HepG2 (cell line): ENCODE measurements around the gene ACSBG1. TPM values are rescaled to one million over a fixed set of nuclear protein-coding genes. Genes with fewer than 3 reads are reported as not detected.

Experiments
- ATAC-seq: fragments of 200-7000 bp; cut with Tn5 transposase; 3 replicates; pipeline ENCODE4 v1.9.1; 2020; ENCODE audit warnings: mild to moderate bottlenecking, moderate library complexity
- BruUV-seq: library from RNA; stranded (reverse); fragments of 400-500 nt; replicated peaks from 2 replicates; lab custom pipeline; 2021; lab: Mats Ljungman, UMichigan
- CTCF ChIA-PET: fragments of 300-600 bp; formaldehyde crosslinking; extraction: SDS; loops from one replicate; lab custom pipeline; 2021; ENCODE audit warnings: low total read pairs, inconsistent platforms, low intra/inter-chr PET ratio; lab: Yijun Ruan, JAX
- POLR2A ChIA-PET: fragments of 350-600 bp; sonication (Branson Sonifier 250); formaldehyde crosslinking; loops from one replicate; lab custom pipeline; 2020; ENCODE audit warnings: antibody characterized with exemption, inconsistent platforms; lab: Yijun Ruan, JAX
- DNase-seq: peaks from one replicate; pipeline ENCODE4 v3.0.0-alpha.2; 2015; ENCODE audit warnings: low spot score
- FAIRE-seq: peaks from 3 replicates; lab custom pipeline; 2011; peaks lifted over from hg19 to GRCh38; lab: Jason Lieb, UNC
- H2AFZ ChIP-seq: one replicate; pipeline ENCODE4 v1.6.1; 2011; ENCODE audit warnings: low read length, inconsistent platforms
- H3K27ac ChIP-seq: fragments of 300-600 bp; 3 replicates; pipeline ENCODE4 v1.8.0; 2011; ENCODE audit warnings: mixed run types, mild to moderate bottlenecking, mixed read lengths, low read length, inconsistent platforms; ENCODE audit not compliant: insufficient read depth; ENCODE audit errors: extremely low read length
- H3K27me3 ChIP-seq, 2 experiments: fragments of 200-600 bp in 1 of 2; 2 replicates in 1 of 2; 3 replicates in 1 of 2; pipeline versions ENCODE4 v1.6.0 to v1.8.0; 2011; ENCODE audit warnings: low read length in 2 of 2, mild to moderate bottlenecking in 2 of 2, moderate library complexity in 2 of 2, inconsistent platforms in 1 of 2; ENCODE audit not compliant: insufficient read depth in 2 of 2, control insufficient read depth in 1 of 2
- H3K36me3 ChIP-seq, 2 experiments: fragments of 200-600 bp in 1 of 2; replicated peaks in 1 of 2; 2 replicates in 1 of 2; 3 replicates in 1 of 2; pipeline versions ENCODE4 v1.5.1 to v1.8.0; 2011; ENCODE audit warnings: low read length in 2 of 2, inconsistent platforms in 1 of 2; ENCODE audit not compliant: insufficient read depth in 2 of 2, control insufficient read depth in 1 of 2
- H3K4me1 ChIP-seq: 2 replicates; pipeline ENCODE4 v1.5.1; 2012; ENCODE audit warnings: low read length, inconsistent platforms; ENCODE audit not compliant: insufficient read depth
- H3K4me2 ChIP-seq: 2 replicates; pipeline ENCODE4 v1.6.0; 2011; ENCODE audit warnings: low read depth, low read length, inconsistent platforms
- H3K4me3 ChIP-seq, 3 experiments: fragments of 200-600 bp in 1 of 3; sonication (generic), shearing (Covaris generic) in 1 of 3; replicated peaks in 1 of 3; 2 replicates each; pipeline ENCODE4 v1.5.1; 2011 to 2016; ENCODE audit warnings: low read length in 3 of 3, inconsistent platforms in 2 of 3, low read depth in 2 of 3, mild to moderate bottlenecking in 2 of 3, control low read depth in 1 of 3, mixed read lengths in 1 of 3; ENCODE audit not compliant: insufficient read depth in 1 of 3
- H3K79me2 ChIP-seq: one replicate; pipeline ENCODE4 v1.6.1; 2011; ENCODE audit warnings: low read length, inconsistent platforms; ENCODE audit not compliant: insufficient read depth
- H3K9ac ChIP-seq: 2 replicates; pipeline ENCODE4 v1.6.0; 2011; ENCODE audit warnings: mild to moderate bottlenecking, low read depth, low read length, inconsistent platforms; ENCODE audit not compliant: insufficient read depth
- H3K9me3 ChIP-seq: 2 replicates; pipeline ENCODE4 v1.5.1; 2012; ENCODE audit warnings: mild to moderate bottlenecking, low read length
- H4K20me1 ChIP-seq: 2 replicates; pipeline ENCODE4 v1.6.0; 2011; ENCODE audit warnings: inconsistent platforms, mild to moderate bottlenecking, low read length, moderate library complexity; ENCODE audit not compliant: insufficient read depth
- ARID3A ChIP-seq: IDR thresholded peaks from 2 replicates; pipeline ENCODE4 v1.6.1; 2012; ENCODE audit warnings: low read depth, low read length, improper control_type of control experiment
- ETV6 ChIP-seq: sonication (generic); formaldehyde crosslinking; conservative IDR thresholded peaks from 2 replicates; pipeline ENCODE4 v1.4.0; 2020; ENCODE audit warnings: missing genetic modification reagents
- GATAD1 ChIP-seq: IDR thresholded peaks from 2 replicates; pipeline ENCODE4 v1.6.1; 2016; ENCODE audit warnings: missing genetic modification reagents, missing compliant biosample characterization
- NFRKB ChIP-seq: fragments of 450-650 bp; IDR thresholded peaks from 2 replicates; pipeline ENCODE4 v1.6.1; 2017
- PHF5A ChIP-seq: IDR thresholded peaks from one replicate; pipeline ENCODE4 v1.6.1; 2018; ENCODE audit warnings: low read depth, missing genetic modification reagents; ENCODE audit not compliant: unreplicated experiment
- PHF8 ChIP-seq: sonication (generic); formaldehyde crosslinking; IDR thresholded peaks from 2 replicates; pipeline ENCODE4 v1.5.0; 2020; ENCODE audit warnings: missing genetic modification reagents
- ZNF205 ChIP-seq: IDR thresholded peaks from 2 replicates; pipeline ENCODE4 v1.6.1; 2018; ENCODE audit warnings: missing biosample characterization, missing genetic modification reagents
- ZNF563 ChIP-seq: sonication (generic); formaldehyde crosslinking; IDR thresholded peaks from 2 replicates; pipeline ENCODE4 v1.8.0; 2022; ENCODE audit warnings: mild to moderate bottlenecking, moderate library complexity, missing genetic modification reagents
- ZNF740 ChIP-seq: sonication (generic); formaldehyde crosslinking; IDR thresholded peaks from 2 replicates; pipeline ENCODE4 v1.4.0; 2020; ENCODE audit warnings: missing genetic modification reagents
- ZXDC ChIP-seq: sonication (generic); formaldehyde crosslinking; IDR thresholded peaks from 2 replicates; pipeline ENCODE4 v1.5.0; 2020; ENCODE audit warnings: mild to moderate bottlenecking, missing genetic modification reagents
- WGBS: methylation state at CpG from one replicate; pipeline ENCODE4 v1.1.6; 2017; ENCODE audit warnings: low lambda C conversion rate; 5-methylcytosine and 5-hydroxymethylcytosine counted together
- in situ Hi-C: cut with HindIII; loops from 2 replicates; pipeline ENCODE4 v1.10.0; 2017; ENCODE audit warnings: low pct_unique_long_range_greater_than_20kb; ENCODE audit not compliant: extremely low pct_ligation_motif_present
- intact Hi-C: fragments of 100-400 bp; cut with micrococcal nuclease; formaldehyde crosslinking; loops from one replicate; pipeline ENCODE4 v1.10.0; 2022; ENCODE audit not compliant: unreplicated experiment
- polyA plus RNA-seq, 8 experiments: library from polyadenylated mRNA; depleted of rRNA in 3 of 8; stranded (reverse) in 7 of 8; unstranded in 1 of 8; fragments of >200 nt; fragmentation: Illumina TruSeq in 4 of 8; extraction: Trizol in 4 of 8; gene quantifications; 2 replicates each; pipeline versions ENCODE4 v1.2.1 to v1.2.3, GENCODE V29; 2011 to 2016; ENCODE audit warnings: low read depth in 4 of 8, missing spikeins in 1 of 8, mixed read lengths in 1 of 8; ENCODE audit not compliant: insufficient read depth in 1 of 8
- total RNA-seq, 5 experiments: library from RNA; depleted of rRNA; stranded (reverse); fragments of >200 nt; fragmentation: Illumina TruSeq; extraction: Trizol; gene quantifications; 2 replicates each; pipeline ENCODE4 v1.2.3, GENCODE V29; 2016; ENCODE audit warnings: low read depth in 1 of 5

ACSBG1 gene
- total and polyA plus RNA-seq, 2 of the 13 experiments (the other 11 are each of a cell fraction or from before 2014, with no cell fraction given), result 0.35 to 0.81 TPM

GRCh38 chr15:78259232-78259631 lies 24.9 kb upstream of the ACSBG1 start:
- no peak for FAIRE-seq
- DNase-seq, result no peak
- in situ Hi-C loops, result no loop called here
- no peak for TF ChIP-seq PHF8 (CRISPR knock-in tag)
- no peak for TF ChIP-seq ARID3A
- no peak for TF ChIP-seq ZNF740 (CRISPR knock-in tag)
- TF ChIP-seq ETV6 (CRISPR knock-in tag), result no peak
- TF ChIP-seq ZNF205 (CRISPR knock-in tag), result no peak
- no peak for TF ChIP-seq ZNF563 (CRISPR knock-in tag)
- TF ChIP-seq PHF5A, result no peak
- no peak overlapping the region for H3K9ac ChIP-seq
- peaks cover 0 to 15% of the 10 kb centered on the region in 2 experiments; a peak in 1 of 5 replicates for H3K27me3 ChIP-seq
- no peaks in the 10 kb centered on the region for H3K36me3 ChIP-seq
- WGBS, result 0% methylated on average over 3 of the region's 3 CpGs
- no peaks in the 10 kb centered on the region for H4K20me1 ChIP-seq
- no TSS peak for BruUV-seq
- ChIA-PET CTCF (no interaction called here), POLR2A (no interaction called here)
- no peaks in the 10 kb centered on the region for H3K4me1 ChIP-seq
- no peak overlapping the region for H3K4me3 ChIP-seq
- H3K4me2 ChIP-seq, result no peak overlapping the region
- no peaks in the 10 kb centered on the region for H3K79me2 ChIP-seq
- H2AFZ ChIP-seq, result no peak overlapping the region
- no peak overlapping the region for H3K27ac ChIP-seq
- intact Hi-C loops, result no loop called here
- H3K9me3 ChIP-seq, result no peaks in the 10 kb centered on the region
- ATAC-seq, result no peak

GRCh38 chr15:78257681-78258080 lies 23.3 kb upstream of the ACSBG1 start:
- Histone ChIP-seq H3K9me3 (no peaks in the 10 kb centered on the region), H3K27ac (no peak overlapping the region), H3K4me2 (no peak overlapping the region), H3K4me1 (no peaks in the 10 kb centered on the region), H3K9ac (no peak overlapping the region), H2AFZ (no peak overlapping the region), H3K27me3 (peaks cover 0 to 14% of the 10 kb centered on the region in 2 experiments; a peak in 1 of 5 replicates), H3K36me3 (no peaks in the 10 kb centered on the region), H3K79me2 (no peaks in the 10 kb centered on the region), H3K4me3 (no peak overlapping the region), H4K20me1 (no peaks in the 10 kb centered on the region)
- FAIRE-seq (no peak), DNase-seq (no peak), ATAC-seq (no peak)
- CTCF ChIA-PET, result no interaction called here
- in situ Hi-C loops, result no loop called here
- 20% methylated on average over 3 of the region's 3 CpGs for WGBS
- intact Hi-C loops, result no loop called here
- POLR2A ChIA-PET, result no interaction called here
- TF ChIP-seq ZXDC (no peak), NFRKB (no peak), GATAD1 (CRISPR knock-in tag) (no peak)
- no TSS peak for BruUV-seq
